Stimulated activated naive B cell treated with anti-CD40 and anti-IgM and Interleukin-4, amounts not matched to agents 10 μg/mL and 1 μg/mL and 100 μg/mL, for 72 hours (primary cell): ENCODE data around the gene ROBO1.

ENCODE experiments used
- ATAC-seq, 2 donors: fragments of 150-1000 bp; cut with Tn5 transposase; replicated peaks; 2 replicates each; pipeline ENCODE4 v1.10.0; 2021; ENCODE audit warnings: moderate library complexity in 1 of 2
- DNase-seq: peaks from one replicate; pipeline ENCODE4 v3.0.0; 2021
- H3K27ac Mint-ChIP-seq: one replicate; pipeline ENCODE4 v1.8.0; 2022; ENCODE audit warnings: mild to moderate bottlenecking, mixed read lengths
- H3K27me3 Mint-ChIP-seq, 2 donors: one replicate each; pipeline ENCODE4 v1.8.0; 2022; ENCODE audit warnings: mixed read lengths in 2 of 2
- H3K36me3 Mint-ChIP-seq, 2 donors: one replicate each; pipeline ENCODE4 v1.8.0; 2022; ENCODE audit warnings: mixed read lengths in 2 of 2, mild to moderate bottlenecking in 1 of 2
- H3K4me1 Mint-ChIP-seq, 2 donors: one replicate each; pipeline ENCODE4 v1.8.0; 2022; ENCODE audit warnings: mixed read lengths in 2 of 2, mild to moderate bottlenecking in 1 of 2
- H3K4me3 Mint-ChIP-seq, 2 donors: one replicate each; pipeline ENCODE4 v1.8.0; 2022; ENCODE audit warnings: mild to moderate bottlenecking in 2 of 2, mixed read lengths in 2 of 2, moderate library complexity in 1 of 2
- H3K9me3 Mint-ChIP-seq, 2 donors: one replicate each; pipeline ENCODE4 v1.8.0; 2022; ENCODE audit warnings: mixed read lengths in 2 of 2, mild to moderate bottlenecking in 1 of 2

The ROBO1 gene

DNA sequence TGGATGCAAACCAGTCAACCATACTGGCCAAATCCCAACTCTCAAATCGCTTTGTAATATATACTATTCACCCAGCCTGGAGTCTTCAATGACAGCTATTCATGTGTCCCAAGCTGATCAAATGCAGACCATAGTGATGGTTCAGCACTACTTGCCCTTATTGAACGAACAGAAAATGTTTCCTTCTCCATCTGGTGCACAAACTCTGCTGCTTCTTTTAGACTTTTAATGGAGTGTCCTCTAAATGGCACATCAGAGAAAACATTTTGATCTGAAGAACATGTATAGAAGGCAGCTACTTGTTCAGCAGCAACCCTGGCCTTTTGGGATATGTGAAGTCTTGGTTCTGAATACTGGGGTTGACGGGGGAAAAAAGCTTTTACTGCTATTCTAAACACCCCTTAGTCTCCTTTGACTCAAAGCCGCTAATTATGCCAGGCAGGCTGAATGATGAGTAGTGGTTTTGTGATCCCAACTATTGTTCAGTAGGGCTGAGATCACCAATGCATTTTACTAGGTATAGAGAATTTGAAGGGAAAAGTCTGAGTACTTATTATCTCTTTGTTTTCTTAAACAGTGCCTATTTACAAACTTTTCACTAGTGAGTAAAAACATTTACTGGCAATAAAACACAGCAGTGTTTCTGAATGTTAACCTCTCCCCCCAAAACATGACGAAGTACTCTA lies 781.2 kb downstream of the ROBO1 start:
- ATAC-seq (no peak), DNase-seq (no peak)
- Mint-ChIP-seq H3K4me1 (no peaks in the 10 kb centered on the region), H3K4me3 (no peak overlapping the region), H3K9me3 (peaks cover 0 to under 1% of the 10 kb centered on the region in 2 donors), H3K27ac (no peak overlapping the region), H3K36me3 (no peaks in the 10 kb centered on the region), H3K27me3 (no peaks in the 10 kb centered on the region)

GRCh38 chr3:78985981-78986380 lies 781.8 kb downstream of the ROBO1 start:
- no peak for DNase-seq
- Mint-ChIP-seq H3K27ac (no peak overlapping the region), H3K9me3 (no peaks in the 10 kb centered on the region), H3K4me1 (no peaks in the 10 kb centered on the region), H3K4me3 (no peak overlapping the region), H3K27me3 (no peaks in the 10 kb centered on the region), H3K36me3 (no peaks in the 10 kb centered on the region)
- no peak for ATAC-seq

GRCh38 chr3:78979028-78979427 lies 788.8 kb downstream of the ROBO1 start:
- Mint-ChIP-seq H3K27me3 (no peaks in the 10 kb centered on the region), H3K9me3 (no peaks in the 10 kb centered on the region), H3K4me1 (no peaks in the 10 kb centered on the region), H3K4me3 (no peak overlapping the region), H3K36me3 (no peaks in the 10 kb centered on the region), H3K27ac (no peak overlapping the region)
- DNase-seq, result no peak
- ATAC-seq, result no peak

GRCh38 chr3:78978037-78978436 lies 789.8 kb downstream of the ROBO1 start:
- Mint-ChIP-seq H3K4me1 (no peaks in the 10 kb centered on the region), H3K27ac (no peak overlapping the region), H3K36me3 (no peaks in the 10 kb centered on the region), H3K4me3 (no peak overlapping the region), H3K9me3 (no peaks in the 10 kb centered on the region), H3K27me3 (no peaks in the 10 kb centered on the region)
- ATAC-seq (no peak), DNase-seq (no peak)

DNA sequence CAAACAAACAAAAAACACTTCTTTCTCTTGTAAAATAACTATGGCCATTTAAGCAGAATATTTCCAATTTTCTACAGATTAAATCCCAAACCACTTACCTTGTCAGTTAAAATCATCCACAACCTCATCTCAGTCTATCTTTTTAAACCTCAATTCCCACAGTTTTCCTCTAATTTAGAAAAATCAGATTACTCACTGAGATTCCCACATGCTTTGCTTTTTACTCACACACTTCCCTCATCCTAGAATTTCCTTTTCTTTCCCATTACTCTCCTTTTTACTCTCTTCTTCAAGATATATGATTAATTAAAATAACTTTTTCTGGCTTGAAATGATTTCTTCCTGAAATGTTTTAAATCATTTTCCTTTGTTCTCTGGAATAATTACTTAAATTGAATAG lies 790.7 kb downstream of the ROBO1 start:
- Mint-ChIP-seq H3K4me3 (no peak overlapping the region), H3K27me3 (no peaks in the 10 kb centered on the region), H3K36me3 (no peaks in the 10 kb centered on the region), H3K27ac (no peak overlapping the region), H3K4me1 (no peaks in the 10 kb centered on the region), H3K9me3 (no peaks in the 10 kb centered on the region)
- ATAC-seq (no peak), DNase-seq (no peak)

GRCh38 chr3:78976200-78976599 lies 791.6 kb downstream of the ROBO1 start:
- H3K27me3 Mint-ChIP-seq, result no peaks in the 10 kb centered on the region
- no peak for ATAC-seq
- no peaks in the 10 kb centered on the region for H3K36me3 Mint-ChIP-seq

DNA sequence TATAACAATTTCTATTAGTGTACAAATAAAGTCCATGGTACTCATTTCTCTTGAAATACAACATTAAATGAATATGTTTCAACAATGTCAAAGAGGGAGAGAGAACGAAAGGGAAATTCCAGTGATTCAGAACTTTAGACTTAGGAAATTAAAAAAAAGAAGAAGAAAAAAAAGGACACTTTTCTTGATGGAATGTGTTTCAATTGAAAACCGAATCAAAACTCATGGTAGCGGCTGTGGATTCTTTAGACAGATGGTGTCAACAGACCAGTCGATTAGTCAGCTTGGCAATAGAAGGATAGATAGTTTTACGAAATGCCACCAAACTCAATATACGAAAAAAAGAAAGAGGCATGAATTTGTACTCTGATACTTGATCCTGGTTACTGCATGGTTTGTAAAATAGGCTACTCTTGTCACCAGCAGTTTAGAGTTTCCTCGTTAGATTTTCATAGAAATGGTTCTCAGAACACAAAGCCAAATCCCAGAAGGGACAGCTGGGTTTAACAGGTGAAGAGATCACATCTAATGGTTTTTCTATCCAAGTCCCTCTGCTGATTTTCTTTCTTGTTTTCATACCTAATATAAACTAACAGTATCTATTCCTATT lies 793.5 kb downstream of the ROBO1 start:
- Mint-ChIP-seq H3K4me1 (no peaks in the 10 kb centered on the region), H3K9me3 (no peaks in the 10 kb centered on the region), H3K27ac (no peak overlapping the region), H3K36me3 (no peaks in the 10 kb centered on the region), H3K27me3 (no peaks in the 10 kb centered on the region), H3K4me3 (no peak overlapping the region)
- ATAC-seq (no peak), DNase-seq (no peak)

More at GRCh38 chr3:78976200-78976599, 791.6 kb downstream of the ROBO1 start:
- Mint-ChIP-seq H3K27ac (no peak overlapping the region), H3K4me3 (no peak overlapping the region), H3K4me1 (no peaks in the 10 kb centered on the region), H3K9me3 (no peaks in the 10 kb centered on the region)
- no peak for DNase-seq

DNA sequence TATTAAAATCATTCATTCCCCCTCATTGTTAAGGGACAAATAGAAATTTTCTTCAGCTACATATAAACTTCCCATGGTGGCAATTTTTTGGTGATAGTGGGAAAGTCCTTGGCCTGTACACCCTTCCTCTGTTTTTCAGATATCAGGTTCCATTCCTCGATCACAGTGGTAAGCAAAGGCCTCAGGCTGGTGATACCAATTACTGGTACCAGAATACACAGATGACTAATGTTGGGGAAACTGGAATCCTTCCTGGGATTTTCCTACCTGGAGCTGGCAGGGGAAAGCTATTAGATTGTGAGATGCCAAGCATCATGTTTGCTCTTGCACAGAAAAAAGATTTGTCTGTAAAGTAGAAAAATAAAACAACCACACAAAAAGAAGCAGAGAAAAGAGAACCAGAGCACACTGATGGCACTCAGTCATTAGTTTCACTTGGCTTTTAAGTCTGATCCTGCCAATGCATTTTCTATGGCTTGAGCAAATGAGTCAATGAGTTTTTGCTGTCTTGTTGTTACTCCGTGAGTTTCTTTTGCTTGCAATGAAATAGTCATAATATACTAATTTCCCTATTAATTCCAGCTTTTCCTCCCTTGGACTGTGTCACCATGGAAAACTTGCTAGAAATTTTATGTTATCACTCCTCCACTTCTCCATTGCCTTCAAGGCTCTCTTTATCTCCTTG lies 795.0 kb downstream of the ROBO1 start:
- no peaks in the 10 kb centered on the region for H3K4me1 Mint-ChIP-seq
- H3K36me3 Mint-ChIP-seq, result no peaks in the 10 kb centered on the region
- no peaks in the 10 kb centered on the region for H3K9me3 Mint-ChIP-seq
- no peak for DNase-seq
- no peak for ATAC-seq
- H3K27me3 Mint-ChIP-seq, result no peaks in the 10 kb centered on the region
- no peak overlapping the region for H3K27ac Mint-ChIP-seq
- H3K4me3 Mint-ChIP-seq, result no peak overlapping the region

- no peaks in the 10 kb centered on the region for H3K4me1 Mint-ChIP-seq
- no peaks in the 10 kb centered on the region for H3K27me3 Mint-ChIP-seq
- H3K36me3 Mint-ChIP-seq, result no peaks in the 10 kb centered on the region
- ATAC-seq (no peak), DNase-seq (no peak)
- no peak overlapping the region for H3K27ac Mint-ChIP-seq
- H3K9me3 Mint-ChIP-seq, result no peaks in the 10 kb centered on the region
- no peak overlapping the region for H3K4me3 Mint-ChIP-seq
These were observed 797.1 kb downstream of the ROBO1 start for GRCh38 chr3:78970656-78971055.

DNA sequence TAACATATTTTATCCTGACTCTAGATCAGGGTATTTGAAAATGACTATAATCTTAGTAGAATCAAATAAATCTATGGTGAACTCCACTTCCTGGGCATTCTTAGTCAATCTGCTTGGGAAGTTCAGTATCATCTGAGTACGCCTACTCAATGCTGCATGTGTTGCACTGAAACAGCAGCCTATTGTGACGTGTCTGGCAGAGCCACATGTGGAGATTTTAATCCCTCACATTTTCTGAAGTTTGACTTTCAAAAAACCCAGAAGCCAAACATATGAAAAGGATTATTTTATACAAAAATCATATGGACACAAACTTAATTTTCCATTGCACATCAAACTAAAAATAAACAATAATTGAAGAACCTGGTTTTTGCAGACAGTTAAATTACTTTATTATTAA lies 798.3 kb downstream of the ROBO1 start:
- Mint-ChIP-seq H3K27me3 (no peaks in the 10 kb centered on the region), H3K36me3 (no peaks in the 10 kb centered on the region), H3K4me3 (no peak overlapping the region), H3K4me1 (no peaks in the 10 kb centered on the region), H3K9me3 (no peaks in the 10 kb centered on the region), H3K27ac (no peak overlapping the region)
- no peak for DNase-seq
- ATAC-seq, result no peak

GRCh38 chr3:78967061-78967460 lies 800.7 kb downstream of the ROBO1 start:
- H3K36me3 Mint-ChIP-seq, result no peaks in the 10 kb centered on the region
- peaks cover 0 to 2% of the 10 kb centered on the region in 2 donors for H3K9me3 Mint-ChIP-seq
- H3K4me3 Mint-ChIP-seq, result no peak overlapping the region
- no peaks in the 10 kb centered on the region for H3K4me1 Mint-ChIP-seq
- H3K27me3 Mint-ChIP-seq, result no peaks in the 10 kb centered on the region
- H3K27ac Mint-ChIP-seq, result no peak overlapping the region
- DNase-seq, result no peak
- no peak for ATAC-seq

DNA sequence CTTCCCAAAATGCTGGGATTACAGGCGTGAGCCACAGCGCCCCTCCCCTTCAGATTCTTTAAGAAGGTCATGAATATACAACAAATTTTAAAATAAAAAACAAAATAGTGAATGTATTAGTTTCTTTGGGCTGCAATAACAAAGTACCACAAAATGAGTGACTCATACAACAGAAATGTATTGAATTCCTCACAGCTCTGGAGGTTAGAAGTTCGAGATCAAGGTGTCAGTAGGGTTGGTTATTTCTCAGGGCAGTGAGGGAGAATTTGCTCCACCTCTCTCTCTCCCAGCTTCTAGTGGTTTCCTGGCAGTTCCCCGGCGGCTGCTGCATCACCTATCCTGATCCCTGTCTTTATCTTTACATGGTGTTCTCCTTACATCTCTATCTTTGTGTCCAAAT lies 804.0 kb downstream of the ROBO1 start:
- H3K36me3 Mint-ChIP-seq, result no peaks in the 10 kb centered on the region
- no peaks in the 10 kb centered on the region for H3K4me1 Mint-ChIP-seq
- H3K4me3 Mint-ChIP-seq, result no peak overlapping the region
- DNase-seq (no peak), ATAC-seq (no peak)
- H3K9me3 Mint-ChIP-seq, result peaks cover 0 to 2% of the 10 kb centered on the region in 2 donors
- H3K27ac Mint-ChIP-seq, result no peak overlapping the region
- no peaks in the 10 kb centered on the region for H3K27me3 Mint-ChIP-seq

DNA sequence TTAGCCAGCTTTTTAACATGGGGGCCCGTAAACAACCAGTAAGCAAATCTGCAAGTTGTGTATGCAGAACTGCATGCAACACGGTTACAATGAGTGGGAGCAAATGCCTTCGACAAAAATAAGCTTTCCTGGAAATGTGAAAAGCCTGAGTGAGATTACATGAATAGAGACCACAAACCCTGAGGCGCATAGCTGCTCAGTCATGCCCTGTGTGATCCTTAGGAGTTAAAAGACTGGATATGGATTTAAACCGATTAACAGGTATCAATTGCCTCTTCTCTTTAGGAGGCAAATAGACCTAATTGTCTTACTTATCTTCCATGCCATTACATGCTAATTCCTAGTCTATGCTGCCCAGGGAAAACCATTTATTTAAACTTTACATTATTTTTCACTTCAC lies 810.3 kb downstream of the ROBO1 start:
- Mint-ChIP-seq H3K27me3 (no peaks in the 10 kb centered on the region), H3K4me3 (no peak overlapping the region), H3K36me3 (no peaks in the 10 kb centered on the region), H3K4me1 (no peaks in the 10 kb centered on the region), H3K27ac (no peak overlapping the region), H3K9me3 (no peaks in the 10 kb centered on the region)
- DNase-seq (no peak), ATAC-seq (no peak)

DNA sequence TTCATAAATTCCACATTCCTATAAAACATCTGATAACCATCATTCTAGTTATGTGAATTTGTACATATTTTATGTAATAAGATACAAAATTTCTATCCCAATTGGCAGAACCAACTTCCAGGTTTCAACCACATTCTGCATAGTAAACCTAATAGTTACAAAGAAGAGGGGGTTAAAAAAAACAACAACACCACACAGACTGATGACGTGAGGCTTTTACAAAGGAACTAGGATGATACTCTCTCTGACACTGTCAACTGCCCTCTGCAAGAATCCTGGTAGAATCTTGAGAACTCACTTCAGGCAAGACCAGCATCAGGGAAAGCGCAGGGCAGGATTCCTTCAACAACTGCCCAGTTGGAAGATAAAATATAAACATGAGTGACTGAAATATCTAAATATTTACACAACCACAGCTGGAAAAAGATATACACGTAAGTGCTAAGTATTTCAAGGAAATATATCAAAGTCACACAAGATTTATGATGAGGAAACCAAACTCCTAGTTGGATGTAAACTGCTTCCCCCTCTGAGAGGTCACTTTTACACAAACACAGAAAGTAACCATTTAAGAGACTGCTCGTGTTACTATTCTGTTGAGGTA lies 816.4 kb downstream of the ROBO1 start:
- Mint-ChIP-seq H3K27ac (no peak overlapping the region), H3K9me3 (peaks cover 0 to 6% of the 10 kb centered on the region in 2 donors), H3K4me3 (no peak overlapping the region), H3K4me1 (no peaks in the 10 kb centered on the region), H3K27me3 (no peaks in the 10 kb centered on the region), H3K36me3 (no peaks in the 10 kb centered on the region)
- DNase-seq (no peak), ATAC-seq (no peak)

GRCh38 chr3:78941587-78941986 lies 826.2 kb downstream of the ROBO1 start:
- Mint-ChIP-seq H3K9me3 (peaks cover 0 to 7% of the 10 kb centered on the region in 2 donors), H3K4me1 (no peaks in the 10 kb centered on the region), H3K36me3 (no peaks in the 10 kb centered on the region), H3K4me3 (no peak overlapping the region), H3K27ac (no peak overlapping the region), H3K27me3 (no peaks in the 10 kb centered on the region)
- no peak for ATAC-seq
- no peak for DNase-seq
